ENCODE data around the gene CADPS. TPM values are rescaled to one million over a fixed set of nuclear protein-coding genes. Genes with fewer than 3 reads are reported as not detected.

CADPS gene
- total RNA-seq, 1 experiment from 2014 or later: not detected

- H3K4me1 ChIP-seq (ENCODE audit: insufficient read depth, low read length, poor library complexity, severe bottlenecking): no peaks in the 10 kb centered on the region
- TF ChIP-seq EZH2 (IDR thresholded peaks at IDR 0.05; ENCODE audit: borderline replicate concordance, low read depth, low read length, poor library complexity, severe bottlenecking) (no peak), CTCF (conservative IDR thresholded peaks at IDR 0.05; ENCODE audit: low read depth, low read length) (no peak)
- no peaks in the 10 kb centered on the region for H3K9me3 ChIP-seq (ENCODE audit: low read depth, low read length, poor library complexity, severe bottlenecking)
- no peak overlapping the region for H3K27ac ChIP-seq (ENCODE audit: low read depth, low read length, poor library complexity, severe bottlenecking)
- no peak overlapping the region for H3K4me3 ChIP-seq (ENCODE audit: low read depth, low read length, poor library complexity, severe bottlenecking)
- no peaks in the 10 kb centered on the region for H3K36me3 ChIP-seq (ENCODE audit: insufficient read depth, low read length, poor library complexity, severe bottlenecking)
- POLR2A ChIA-PET (ENCODE audit: low non-redundant PET): no interaction called here
- no TSS peak for BruUV-seq (replicated peaks)
- H3K27me3 ChIP-seq (replicated peaks; ENCODE audit: insufficient read depth, low read depth, low read length, poor library complexity): peaks cover 77% of the 10 kb centered on the region
- DNase-seq (ENCODE audit: low spot score): no peak
- CTCF ChIA-PET: no interaction called here
- intact Hi-C loops (cut with micrococcal nuclease; ENCODE audit: unreplicated experiment): no loop called here
Measured at GRCh38 chr3:62433396-62433795, 441.8 kb downstream of the CADPS start.

GRCh38 chr3:62421207-62421606 is 454.0 kb downstream of the CADPS start:
- no TSS peak for BruUV-seq (replicated peaks)
- no peaks in the 10 kb centered on the region for H3K4me1 ChIP-seq (ENCODE audit: insufficient read depth, low read length, poor library complexity, severe bottlenecking)
- H3K9me3 ChIP-seq (ENCODE audit: low read depth, low read length, poor library complexity, severe bottlenecking): no peaks in the 10 kb centered on the region
- intact Hi-C loops (cut with micrococcal nuclease; ENCODE audit: unreplicated experiment): no loop called here
- H3K36me3 ChIP-seq (ENCODE audit: insufficient read depth, low read length, poor library complexity, severe bottlenecking): no peaks in the 10 kb centered on the region
- ChIA-PET CTCF (no interaction called here), POLR2A (ENCODE audit: low non-redundant PET) (no interaction called here)
- TF ChIP-seq CTCF (conservative IDR thresholded peaks at IDR 0.05; ENCODE audit: low read depth, low read length) (no peak), EZH2 (IDR thresholded peaks at IDR 0.05; ENCODE audit: borderline replicate concordance, low read depth, low read length, poor library complexity, severe bottlenecking) (no peak)
- no peak overlapping the region for H3K27ac ChIP-seq (ENCODE audit: low read depth, low read length, poor library complexity, severe bottlenecking)
- H3K27me3 ChIP-seq (replicated peaks; ENCODE audit: insufficient read depth, low read depth, low read length, poor library complexity): peaks cover 24% of the 10 kb centered on the region
- no peak overlapping the region for H3K4me3 ChIP-seq (ENCODE audit: low read depth, low read length, poor library complexity, severe bottlenecking)
- no peak for DNase-seq (ENCODE audit: low spot score)

GRCh38 chr3:62416144-62416543 is 459.1 kb downstream of the CADPS start:
- no peak overlapping the region for H3K27ac ChIP-seq (ENCODE audit: low read depth, low read length, poor library complexity, severe bottlenecking)
- no peaks in the 10 kb centered on the region for H3K36me3 ChIP-seq (ENCODE audit: insufficient read depth, low read length, poor library complexity, severe bottlenecking)
- H3K4me3 ChIP-seq (ENCODE audit: low read depth, low read length, poor library complexity, severe bottlenecking): no peak overlapping the region
- H3K27me3 ChIP-seq (replicated peaks; ENCODE audit: insufficient read depth, low read depth, low read length, poor library complexity): no peaks in the 10 kb centered on the region
- TF ChIP-seq EZH2 (IDR thresholded peaks at IDR 0.05; ENCODE audit: borderline replicate concordance, low read depth, low read length, poor library complexity, severe bottlenecking) (no peak), CTCF (conservative IDR thresholded peaks at IDR 0.05; ENCODE audit: low read depth, low read length) (no peak)
- no peak for DNase-seq (ENCODE audit: low spot score)
- CTCF ChIA-PET: no interaction called here
- BruUV-seq (replicated peaks): no TSS peak
- no peaks in the 10 kb centered on the region for H3K9me3 ChIP-seq (ENCODE audit: low read depth, low read length, poor library complexity, severe bottlenecking)
- H3K4me1 ChIP-seq (ENCODE audit: insufficient read depth, low read length, poor library complexity, severe bottlenecking): no peaks in the 10 kb centered on the region
- intact Hi-C loops (cut with micrococcal nuclease; ENCODE audit: unreplicated experiment): no loop called here
- POLR2A ChIA-PET (ENCODE audit: low non-redundant PET): no interaction called here

All from A673 (cell line).